ENCODE results near the gene REC114.
"Not testable (repeated sequence)": the region's sequence is repeated elsewhere in the genome, so short reads cannot be mapped to it uniquely, and the experiment has no call there.

Gene REC114, protein sequence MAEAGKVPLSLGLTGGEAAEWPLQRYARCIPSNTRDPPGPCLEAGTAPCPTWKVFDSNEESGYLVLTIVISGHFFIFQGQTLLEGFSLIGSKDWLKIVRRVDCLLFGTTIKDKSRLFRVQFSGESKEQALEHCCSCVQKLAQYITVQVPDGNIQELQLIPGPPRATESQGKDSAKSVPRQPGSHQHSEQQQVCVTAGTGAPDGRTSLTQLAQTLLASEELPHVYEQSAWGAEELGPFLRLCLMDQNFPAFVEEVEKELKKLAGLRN

DNA sequence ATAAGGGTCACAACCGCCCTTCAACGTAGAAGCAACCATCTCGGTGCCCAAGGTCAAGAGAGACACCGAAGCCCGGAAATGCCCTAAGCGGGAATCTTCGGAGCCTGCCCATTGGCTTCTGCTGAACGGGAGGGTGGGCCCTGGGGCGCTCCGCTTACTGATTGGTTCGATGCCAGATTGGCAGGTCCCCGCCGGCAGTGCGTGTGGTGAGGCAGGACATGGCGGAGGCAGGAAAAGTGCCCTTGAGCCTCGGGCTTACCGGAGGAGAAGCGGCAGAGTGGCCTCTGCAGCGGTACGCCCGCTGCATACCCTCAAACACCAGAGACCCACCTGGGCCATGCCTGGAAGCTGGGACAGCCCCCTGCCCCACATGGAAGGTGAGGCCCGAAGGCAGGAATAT lies at the start of gene REC114:
REC114 (plus strand) TSS at position 197 of the 400 bp plus-strand sequence; CDS start at position 219, 22 bp downstream.
- DNase-seq (ENCODE audit: low read depth) = no peak

DNA sequence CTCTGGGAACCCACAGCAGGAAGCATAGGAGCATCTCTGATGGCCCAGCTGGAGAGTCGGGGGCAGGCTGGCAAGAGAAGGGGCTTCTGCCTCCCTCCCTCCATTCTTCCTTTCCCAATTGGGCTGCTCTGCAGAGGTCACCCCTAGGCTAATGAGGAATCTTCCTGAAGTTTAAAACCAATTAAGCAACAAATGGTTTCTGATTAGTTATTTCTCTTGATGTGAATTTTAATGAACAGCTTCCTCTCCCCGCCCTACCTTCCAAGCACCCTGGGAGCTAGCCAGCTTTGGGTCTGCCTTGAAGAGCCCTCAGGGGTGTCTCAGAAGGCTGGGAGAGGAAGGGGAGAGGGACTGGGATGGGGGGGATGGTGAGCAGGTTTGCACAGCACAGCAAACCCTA lies 49.6 kb upstream of the REC114 start:
- DNase-seq (ENCODE audit: low read depth) = no peak

DNA sequence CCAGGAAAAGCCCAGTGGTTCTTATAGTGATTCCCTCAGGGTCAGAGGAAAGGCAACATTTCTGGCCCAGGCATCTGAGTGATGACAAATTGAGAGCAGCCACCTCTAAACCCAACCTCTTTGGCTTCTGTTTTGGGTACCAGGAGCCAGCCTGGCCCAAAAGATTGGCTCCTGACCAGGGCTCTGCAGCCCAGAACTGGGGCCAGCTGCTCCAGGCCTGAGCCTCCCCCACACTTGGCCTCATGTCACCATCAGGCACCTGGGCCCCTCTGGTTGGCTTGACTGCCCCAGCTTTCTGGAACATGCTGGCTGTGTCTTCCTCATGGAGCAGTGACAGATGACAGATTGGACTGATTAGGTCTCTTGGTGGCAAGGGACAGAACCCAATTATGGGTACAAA lies 48.2 kb upstream of the REC114 start:
- no peak for DNase-seq (ENCODE audit: low read depth)

DNA sequence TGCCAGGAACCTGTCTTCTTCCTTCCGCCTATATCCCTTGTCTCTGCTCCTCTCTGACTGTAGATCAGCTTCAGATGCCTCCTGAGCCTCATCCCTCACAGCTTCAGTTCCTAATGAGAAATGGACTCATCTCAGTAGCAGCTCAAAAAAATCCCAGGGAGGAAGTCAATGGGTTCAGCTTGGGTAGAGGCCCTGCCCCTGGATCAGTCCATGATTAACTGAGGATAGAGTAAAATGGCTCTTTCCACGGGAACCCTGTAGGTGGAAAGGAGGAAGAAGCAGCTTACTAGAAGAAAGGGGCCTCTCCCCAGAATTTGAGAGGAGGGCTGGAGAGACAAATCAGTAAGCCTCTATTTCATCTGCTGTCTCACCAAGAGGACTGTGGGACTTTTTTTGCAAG lies 47.3 kb upstream of the REC114 start:
- DNase-seq (ENCODE audit: low read depth) = no peak

DNA sequence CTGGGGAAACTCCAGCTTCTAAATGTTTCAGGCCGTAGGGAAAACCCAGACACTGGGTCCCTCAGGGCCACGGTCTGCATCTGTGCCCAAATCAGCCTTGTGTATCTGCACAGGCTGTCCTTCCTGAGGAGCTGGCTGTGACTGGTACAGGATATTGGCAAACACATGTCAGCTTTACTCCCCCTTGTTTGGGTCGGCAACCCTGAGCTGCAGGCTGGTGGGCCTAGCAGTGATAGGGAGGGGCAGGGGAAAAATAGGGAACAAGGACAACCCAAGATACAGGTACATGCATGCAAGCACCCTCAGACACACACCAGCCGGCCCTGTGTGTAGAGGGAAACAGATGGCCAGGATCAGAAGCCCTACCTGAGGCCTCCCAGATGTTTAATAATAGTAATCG lies 45.5 kb upstream of the REC114 start:
- DNase-seq (ENCODE audit: low read depth) = no peak

DNA sequence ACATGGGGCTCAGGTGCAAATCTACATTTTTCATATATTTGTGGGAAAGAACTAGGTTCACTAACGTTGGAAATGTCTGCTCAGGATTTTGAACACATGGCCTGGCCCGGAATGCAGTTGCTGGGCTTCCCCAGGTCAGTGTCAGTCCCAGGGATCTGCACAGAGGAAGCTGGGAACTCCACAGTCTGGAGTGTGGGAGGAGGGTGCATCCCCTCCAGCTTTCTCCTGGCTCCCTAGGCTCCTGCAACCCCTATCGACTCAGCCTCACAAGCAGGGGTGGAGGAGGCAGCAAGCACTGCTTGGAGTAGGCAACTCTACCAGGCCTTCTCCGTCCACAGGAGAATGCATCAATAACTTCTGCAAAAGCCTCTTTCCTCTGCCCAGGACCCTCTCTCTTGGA lies 44.1 kb upstream of the REC114 start:
- DNase-seq (ENCODE audit: low read depth) = no peak

DNA sequence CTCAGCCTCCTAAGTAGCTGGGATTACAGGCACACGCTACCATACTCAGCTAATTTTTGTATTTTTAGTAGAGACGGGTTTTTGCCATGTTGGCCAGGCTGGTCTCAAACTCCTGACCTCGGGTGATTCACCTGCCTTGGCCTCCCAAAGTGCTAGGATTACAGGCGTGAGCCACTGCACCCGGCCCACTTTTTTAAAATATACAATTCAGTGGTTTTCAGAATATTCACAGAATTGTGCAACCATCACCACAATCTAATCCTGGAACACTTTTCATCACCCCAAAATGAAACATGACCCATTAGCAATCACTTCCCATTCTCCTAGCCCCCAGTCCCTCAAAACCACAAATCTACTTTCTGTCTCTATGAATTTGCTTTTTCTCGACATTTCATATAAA lies 42.7 kb upstream of the REC114 start:
- not testable (repeated sequence) for DNase-seq (ENCODE audit: low read depth)

DNA sequence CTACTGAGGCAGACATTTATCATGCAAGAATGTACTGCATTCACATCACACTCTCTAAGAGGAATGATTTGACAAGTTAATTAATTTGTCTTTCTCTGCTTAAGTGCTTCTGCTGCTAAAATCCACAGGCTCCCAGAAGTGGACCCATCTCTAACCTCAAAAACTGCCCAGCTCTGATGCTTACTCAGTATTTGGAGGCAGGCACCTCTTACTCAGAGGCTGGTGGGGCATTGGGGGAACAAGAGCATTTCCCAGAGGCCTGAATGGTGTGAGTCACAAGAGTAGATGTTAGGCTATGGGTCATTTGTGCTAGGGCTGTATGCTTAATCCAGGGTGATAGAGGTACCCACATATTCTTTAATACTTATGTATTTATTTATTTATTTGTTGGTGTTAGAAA lies 39.8 kb upstream of the REC114 start:
- DNase-seq (ENCODE audit: low read depth) = no peak

DNA sequence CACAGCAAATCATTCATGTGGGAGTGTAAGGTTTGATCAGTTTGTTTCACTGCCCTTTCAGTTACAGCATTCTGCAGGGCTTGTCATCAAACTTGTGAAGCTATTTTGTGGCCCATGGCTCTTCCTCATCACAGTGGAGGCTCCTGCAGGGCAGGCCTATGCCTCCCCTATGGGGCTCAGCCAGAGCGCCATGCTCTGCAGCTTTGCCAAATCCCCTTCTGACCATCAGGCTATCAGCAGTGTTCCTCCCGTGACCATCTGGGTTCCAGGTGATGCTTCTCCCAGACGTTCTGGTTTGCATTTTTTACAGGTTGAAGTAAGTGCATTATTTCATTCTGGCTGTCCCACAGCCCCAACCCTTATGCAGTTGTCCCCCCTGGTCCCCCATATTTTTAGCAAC lies 28.1 kb upstream of the REC114 start:
- no peak for DNase-seq (ENCODE audit: low read depth)

DNA sequence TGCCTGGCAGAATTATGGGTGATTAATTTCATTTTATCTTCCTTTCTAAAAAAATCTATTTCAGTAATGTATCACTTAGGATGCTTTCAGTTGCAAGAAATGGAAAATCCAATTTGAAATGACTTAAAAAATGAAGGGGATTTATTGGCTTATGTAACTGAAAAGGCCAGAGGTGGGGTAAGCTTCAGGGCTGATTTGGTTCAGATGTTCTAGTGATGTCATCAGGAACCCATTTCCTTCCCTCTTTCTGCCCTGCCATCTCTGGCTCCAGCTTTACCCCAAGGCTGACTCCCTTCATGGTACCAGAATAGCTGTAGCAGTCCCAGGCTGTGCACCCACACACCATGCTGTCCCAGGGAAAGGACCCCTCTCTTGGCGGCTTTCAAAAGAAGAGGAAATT lies 18.5 kb upstream of the REC114 start:
- DNase-seq (ENCODE audit: low read depth) = no peak

DNA sequence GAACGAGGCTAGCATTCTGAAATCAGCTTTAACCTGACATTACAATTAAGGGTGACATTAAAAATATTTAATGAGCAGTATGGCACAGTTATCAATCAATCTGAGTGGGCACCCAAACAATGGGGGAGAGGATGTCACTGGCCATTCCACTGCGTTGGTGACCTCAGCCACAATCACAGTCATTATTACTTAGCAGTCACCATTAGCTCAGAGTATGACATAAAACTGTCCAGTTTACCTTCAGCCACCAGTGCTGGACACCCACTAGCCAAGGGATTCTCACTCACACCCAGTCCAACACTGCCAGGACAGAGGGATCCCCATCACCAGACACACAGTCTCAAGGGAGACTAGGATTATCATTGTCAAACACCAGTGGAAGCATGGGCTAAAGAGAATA lies 17.5 kb upstream of the REC114 start:
- no peak for DNase-seq (ENCODE audit: low read depth)

DNA sequence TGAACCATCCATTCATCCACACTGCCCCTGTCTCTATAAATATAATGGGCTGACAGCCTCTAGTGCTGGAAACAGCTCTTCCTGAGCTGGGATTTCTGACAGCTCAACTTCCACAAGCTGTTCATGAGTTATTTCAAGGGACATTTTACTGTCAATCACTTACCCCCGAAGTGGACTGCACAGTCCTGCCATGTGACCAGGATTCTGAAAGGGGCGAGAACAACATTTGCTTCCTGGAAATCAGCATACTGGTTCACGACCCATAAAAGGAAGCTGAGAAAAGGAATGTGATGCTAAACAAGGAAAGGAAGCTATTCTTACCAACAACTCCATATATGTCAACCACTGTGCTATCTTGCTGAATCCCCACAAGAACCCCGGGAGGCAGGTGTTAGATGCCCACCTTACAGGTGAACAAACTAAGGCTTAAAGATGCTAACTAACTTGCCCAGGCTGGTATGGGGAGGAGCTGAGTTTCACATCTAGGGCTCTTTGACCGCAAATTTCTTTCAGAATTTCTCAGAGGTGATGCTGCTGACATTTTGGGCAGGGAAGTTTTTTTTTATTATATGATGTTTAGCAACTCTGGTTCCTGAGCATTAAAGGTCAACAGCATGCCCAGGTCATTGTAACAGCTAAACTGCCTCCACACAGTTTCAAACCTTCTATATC lies 16.5 kb upstream of the REC114 start:
- DNase-seq (ENCODE audit: low read depth) = no peak

DNA sequence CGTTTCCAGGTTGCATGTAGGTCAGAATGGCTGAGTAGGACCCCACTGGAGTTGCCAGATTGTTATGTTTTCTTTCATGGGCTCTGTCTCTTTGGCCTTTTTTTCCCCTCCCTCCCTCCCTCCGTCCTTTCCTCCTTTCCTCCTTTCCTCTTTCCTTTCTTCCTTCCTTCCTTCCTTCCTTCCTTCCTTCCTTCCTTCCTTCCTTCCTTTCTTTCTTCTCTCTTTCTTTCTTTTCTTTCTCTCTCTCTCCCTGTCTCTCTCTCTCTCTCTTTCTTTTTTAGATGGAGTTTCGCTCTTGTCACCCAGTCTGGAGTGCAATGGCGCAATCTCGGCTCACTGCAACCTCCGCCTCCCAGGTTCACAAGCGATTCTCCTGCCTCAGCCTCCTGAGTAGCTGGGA lies 11.6 kb upstream of the REC114 start:
- DNase-seq (ENCODE audit: low read depth) = not testable (repeated sequence)

DNA sequence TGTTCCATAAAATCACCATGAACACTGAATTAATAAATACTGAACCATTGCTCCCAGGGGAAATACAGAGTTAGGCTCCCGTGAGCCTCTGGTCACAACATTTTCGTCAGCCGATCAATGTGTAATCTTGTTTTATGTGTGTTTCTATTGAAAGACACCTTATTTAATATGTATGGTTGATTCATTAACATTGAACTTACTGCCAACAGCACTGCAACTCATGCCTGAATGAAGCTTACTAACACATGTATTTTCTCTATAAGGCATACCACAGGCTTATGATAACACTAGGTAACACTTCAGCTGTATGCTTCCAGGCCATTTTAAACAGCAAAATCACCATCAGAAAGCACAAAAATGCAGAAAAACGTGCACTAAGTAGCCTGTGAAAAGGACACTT lies 9.1 kb upstream of the REC114 start:
- DNase-seq (ENCODE audit: low read depth) = no peak

DNA sequence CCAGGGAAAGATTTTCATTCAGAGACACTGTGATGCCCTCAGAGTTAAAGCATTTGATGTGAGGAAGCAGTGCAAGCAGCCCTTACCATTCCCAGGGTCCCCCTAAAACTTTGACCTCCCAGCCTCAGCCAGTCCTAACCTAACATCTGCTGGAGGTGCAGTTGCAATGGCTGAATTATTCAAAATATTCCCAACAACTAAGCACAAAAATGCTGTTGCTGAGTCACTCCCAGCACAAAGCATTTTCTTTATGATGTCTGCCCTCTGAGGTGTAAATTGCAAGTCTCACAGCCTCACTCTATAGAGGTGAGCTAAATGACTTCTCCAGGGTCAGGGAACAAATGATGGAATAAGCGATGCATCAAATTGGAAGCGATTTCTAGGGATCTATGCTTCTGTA lies 6.4 kb upstream of the REC114 start:
- DNase-seq (ENCODE audit: low read depth) = no peak

DNA sequence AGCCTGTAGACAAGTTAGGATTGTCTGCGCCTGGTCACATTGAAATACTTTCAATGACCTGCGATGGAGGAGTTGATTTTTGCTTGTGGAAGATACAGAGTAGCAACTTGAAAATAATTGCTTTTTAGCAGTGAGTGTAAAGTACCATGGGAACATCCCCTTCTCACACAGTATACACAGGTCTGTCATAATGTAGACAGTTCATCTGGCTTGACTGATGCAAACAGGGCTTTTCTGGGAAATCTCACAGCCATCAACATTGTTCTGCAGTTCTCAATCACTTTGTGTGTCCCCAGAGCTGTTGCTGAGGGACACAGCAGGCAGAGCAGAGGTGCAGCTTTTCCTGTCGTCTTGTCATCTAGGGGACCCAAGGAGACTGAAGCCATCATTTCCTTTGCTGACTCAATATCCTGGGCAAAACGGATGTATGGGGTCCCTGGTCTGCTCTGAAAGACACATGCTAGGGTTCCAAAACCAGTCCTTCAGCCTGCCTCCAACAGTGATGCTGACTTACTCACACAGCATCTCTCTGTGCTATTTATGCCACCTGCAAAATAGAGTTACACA lies 5.3 kb upstream of the REC114 start:
- DNase-seq (ENCODE audit: low read depth) = no peak

DNA sequence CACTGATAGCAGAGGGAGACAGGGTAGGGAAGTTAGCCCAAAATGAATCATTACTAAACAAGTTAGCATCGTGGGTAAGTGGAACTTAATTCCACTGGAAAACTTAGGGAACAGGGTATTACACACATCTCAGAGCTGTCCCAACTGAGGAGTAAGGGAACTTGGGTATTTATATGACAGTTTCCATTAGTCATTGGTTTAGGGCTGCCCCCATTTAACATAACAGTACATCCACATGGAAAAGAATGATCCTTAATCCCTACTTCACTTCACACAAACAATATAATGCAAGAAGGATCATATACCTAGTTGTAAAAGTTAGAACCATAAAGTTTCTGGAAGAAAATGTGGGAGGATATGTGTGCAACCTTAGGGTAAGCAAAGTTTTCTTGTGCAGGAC lies 4.3 kb upstream of the REC114 start:
- DNase-seq (ENCODE audit: low read depth) = no peak

DNA sequence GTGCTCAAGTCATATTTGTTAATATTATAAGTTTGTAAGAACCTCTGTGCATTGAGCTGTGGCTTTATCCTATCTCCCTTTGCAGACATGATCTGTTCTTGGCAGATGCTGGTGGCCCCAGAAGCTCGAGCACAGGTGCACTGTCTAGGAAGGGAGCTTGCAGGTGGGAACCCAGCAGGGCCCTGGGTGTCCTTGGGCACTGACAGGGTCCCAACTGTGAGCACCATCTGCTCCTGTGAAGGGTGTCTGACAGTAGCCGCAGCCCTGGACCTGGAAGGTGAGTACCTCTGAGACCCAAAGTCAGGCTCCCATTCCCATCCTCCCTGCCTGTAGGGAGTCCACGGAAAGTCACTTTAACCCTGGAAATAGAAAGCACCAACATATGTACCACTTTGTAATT lies 2.4 kb upstream of the REC114 start:
- no peak for DNase-seq (ENCODE audit: low read depth)

DNA sequence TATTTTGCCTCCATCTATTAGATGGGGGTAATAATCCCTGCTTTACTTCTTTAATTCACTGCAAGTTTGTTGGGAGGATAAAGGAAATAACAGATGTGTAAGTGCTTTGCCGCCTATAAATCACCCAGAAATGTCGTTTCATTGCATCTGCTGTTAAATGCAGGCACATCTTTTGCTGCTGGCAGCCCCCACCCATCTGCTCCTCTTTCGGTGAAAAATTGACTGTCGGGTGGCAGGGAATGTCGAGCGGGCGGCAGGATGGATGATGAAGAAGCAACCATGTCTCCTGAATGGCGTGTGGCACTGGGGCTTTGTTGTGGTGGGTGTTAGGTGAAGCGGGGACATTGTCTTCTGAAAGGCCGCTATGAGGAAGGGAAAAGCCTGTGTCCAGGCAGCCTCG lies 543 bp upstream of the REC114 start:
- DNase-seq (ENCODE audit: low read depth) = no peak

DNA sequence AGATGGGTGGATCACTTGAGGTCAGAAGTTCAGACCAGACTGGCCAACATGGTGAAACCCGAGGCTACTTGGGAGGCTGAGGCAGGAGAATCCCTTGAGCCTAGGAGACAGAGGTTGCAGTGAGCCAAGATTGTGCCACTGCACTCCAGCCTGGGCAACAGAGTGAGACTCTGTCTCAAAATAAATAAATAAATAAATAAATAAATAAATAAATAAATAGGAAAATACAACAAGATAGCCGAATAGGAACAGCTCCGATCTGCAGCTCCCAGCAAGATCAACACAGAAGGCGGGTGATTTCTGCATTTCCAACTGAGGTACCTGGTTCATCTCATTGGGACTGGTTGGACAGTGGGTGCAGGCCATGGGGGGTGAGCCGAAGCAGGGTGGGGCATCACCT lies 4.5 kb downstream of the REC114 start:
- not testable (repeated sequence) for DNase-seq (ENCODE audit: low read depth)

DNA sequence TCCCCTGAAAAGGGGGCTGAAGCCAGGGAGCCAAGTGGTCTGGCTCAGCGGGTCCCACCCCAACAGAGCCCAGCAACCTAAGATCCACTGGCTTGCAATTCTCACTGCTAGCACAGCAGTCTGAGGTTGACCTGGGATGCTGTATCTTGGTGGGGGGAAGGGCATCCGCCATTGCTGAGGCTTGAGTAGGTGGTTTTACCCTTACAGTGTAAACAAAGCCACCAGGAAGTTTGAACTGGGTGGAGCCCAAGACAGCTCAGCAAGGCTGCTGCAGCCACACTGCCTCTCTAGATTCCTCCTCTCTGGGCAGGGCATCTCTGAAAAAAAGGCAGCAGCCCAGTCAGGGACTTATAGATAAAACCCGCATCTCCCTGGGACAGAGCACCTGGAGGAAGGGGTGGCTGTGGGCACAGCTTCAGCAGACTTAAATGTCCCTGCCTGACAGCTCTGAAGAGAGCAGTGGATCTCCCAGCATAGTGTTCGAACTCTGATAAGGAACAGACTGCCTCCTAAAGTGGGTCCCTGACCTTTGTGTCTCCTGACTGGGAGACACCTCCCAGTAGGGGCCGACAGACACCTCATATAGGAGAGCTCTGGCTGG lies 5.3 kb downstream of the REC114 start:
- DNase-seq (ENCODE audit: low read depth) = not testable (repeated sequence)

DNA sequence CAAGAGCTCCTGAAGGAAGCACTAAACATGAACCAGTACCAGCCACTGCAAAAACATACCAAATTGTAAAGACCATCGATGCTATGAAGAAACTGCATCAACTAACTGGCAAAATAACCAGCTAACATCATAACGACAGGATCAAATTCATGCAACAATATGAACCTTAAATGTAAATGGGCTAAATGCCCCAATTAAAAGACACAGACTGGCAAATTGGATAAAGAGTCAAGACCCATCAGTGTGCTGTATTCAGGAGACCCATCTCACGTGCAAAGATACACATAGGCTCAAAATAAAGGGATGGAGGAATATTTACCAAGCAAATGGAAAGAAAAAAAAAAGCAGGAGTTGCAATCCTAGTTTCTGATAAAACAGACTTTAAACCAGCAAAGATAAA lies 7.0 kb downstream of the REC114 start:
- DNase-seq (ENCODE audit: low read depth) = not testable (repeated sequence)

DNA sequence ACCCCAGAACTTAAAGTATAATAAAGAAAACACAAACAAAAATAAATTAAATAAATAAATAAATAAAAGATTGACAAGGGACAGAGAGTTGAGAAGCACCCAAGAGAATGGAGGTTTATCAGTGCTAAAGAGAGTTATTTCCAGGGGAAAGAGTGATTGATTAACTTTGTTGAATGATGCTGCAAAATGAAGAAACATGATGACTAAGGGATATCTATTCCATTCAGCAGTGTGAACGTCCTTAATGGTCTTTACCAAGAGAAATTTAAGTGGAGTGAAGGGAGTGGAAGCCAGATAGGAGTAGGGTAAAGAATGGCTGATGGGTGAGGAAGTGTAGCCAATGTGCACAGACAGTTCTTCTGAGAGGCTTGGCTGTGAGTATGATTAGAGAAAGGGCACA lies 11.1 kb downstream of the REC114 start:
- no peak for DNase-seq (ENCODE audit: low read depth)

Measured in stimulated activated CD8-positive, alpha-beta memory T cell treated with anti-CD3 and anti-CD28 coated beads, Interleukin-12 subunit alpha, Interleukin-12 subunit beta, amount 100 ng/mL, for 4 hours (primary cell).